ENCODE data around the gene SSTR3.
A peak's percentile ranks its signal among the peaks of the same experiment; 100 is the strongest.

SSTR3 gene

DNA sequence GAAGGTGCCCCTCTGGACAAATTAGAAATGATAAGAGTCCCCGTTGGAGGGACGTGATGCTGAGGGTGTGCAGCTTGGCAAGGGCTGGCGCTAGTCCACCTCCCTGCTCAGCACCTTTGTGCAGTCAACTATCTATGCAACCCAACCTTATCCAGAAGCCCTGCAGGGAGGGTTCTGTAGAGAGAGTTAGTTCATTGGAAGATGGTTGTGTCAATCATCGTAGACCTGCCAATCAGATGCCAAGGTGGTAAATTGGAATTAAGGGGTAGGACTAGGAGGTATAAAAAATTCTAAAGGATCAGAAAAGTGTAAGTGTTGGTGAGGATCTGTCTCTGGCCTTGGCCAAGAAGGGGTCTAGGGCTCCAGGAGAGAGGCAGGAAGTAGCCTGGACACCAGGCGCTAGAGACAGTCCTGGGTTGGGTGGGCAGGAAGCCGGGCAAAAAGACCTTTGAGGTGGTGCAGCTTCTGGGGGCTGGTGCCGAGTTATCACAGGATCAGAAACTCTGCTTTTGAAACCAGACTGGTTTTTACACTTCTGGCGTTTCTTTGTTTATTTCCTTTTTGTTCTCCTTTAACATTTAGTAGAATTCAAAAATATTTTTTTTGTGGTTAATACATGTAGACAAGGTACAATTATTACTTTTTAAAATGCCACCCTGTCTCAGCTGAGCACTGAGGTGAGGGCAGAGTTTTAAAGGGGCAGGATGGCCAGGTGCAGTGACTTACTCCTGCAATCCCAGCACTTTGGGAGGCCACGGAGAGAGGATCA, 25.9 kb downstream of the SSTR3 start:
- Histone ChIP-seq H4K20me1 (ENCODE audit: insufficient read depth, low read length) (no peaks in the 10 kb centered on the region), H3K27me3 (ENCODE audit: low read depth, low read length) (peaks cover 24% of the 10 kb centered on the region), H3K4me3 (ENCODE audit: low read length) (peak overlapping the region; percentile 57), H3K36me3 (replicated peaks; ENCODE audit: low read depth, low read length) (peaks cover 7% of the 10 kb centered on the region), H2AFZ (ENCODE audit: low read depth, low read length) (peak overlapping the region; percentile 5), H3K27ac (ENCODE audit: low read length) (no peak overlapping the region), H3K4me2 (ENCODE audit: low read length) (peak overlapping the region; percentile 62), H3K4me1 (ENCODE audit: low read length) (peaks cover 10% of the 10 kb centered on the region), H3K9me3 (ENCODE audit: insufficient read depth, low read length) (0 out of 2 replicates have a peak, but pooled peaks cover 4% of the 10 kb centered on the region), H3K79me2 (ENCODE audit: low read length) (no peaks in the 10 kb centered on the region), H3K9ac (ENCODE audit: low read length) (0 out of 2 replicates have a peak overlapping the region, but pooled peaks have one; percentile 12)
- no peak for TF ChIP-seq EZH2phosphoT487 (IDR thresholded peaks at IDR 0.05; ENCODE audit: low read depth)
- TF ChIP-seq, protein P1, sequence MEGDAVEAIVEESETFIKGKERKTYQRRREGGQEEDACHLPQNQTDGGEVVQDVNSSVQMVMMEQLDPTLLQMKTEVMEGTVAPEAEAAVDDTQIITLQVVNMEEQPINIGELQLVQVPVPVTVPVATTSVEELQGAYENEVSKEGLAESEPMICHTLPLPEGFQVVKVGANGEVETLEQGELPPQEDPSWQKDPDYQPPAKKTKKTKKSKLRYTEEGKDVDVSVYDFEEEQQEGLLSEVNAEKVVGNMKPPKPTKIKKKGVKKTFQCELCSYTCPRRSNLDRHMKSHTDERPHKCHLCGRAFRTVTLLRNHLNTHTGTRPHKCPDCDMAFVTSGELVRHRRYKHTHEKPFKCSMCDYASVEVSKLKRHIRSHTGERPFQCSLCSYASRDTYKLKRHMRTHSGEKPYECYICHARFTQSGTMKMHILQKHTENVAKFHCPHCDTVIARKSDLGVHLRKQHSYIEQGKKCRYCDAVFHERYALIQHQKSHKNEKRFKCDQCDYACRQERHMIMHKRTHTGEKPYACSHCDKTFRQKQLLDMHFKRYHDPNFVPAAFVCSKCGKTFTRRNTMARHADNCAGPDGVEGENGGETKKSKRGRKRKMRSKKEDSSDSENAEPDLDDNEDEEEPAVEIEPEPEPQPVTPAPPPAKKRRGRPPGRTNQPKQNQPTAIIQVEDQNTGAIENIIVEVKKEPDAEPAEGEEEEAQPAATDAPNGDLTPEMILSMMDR (IDR thresholded peaks at IDR 0.05; ENCODE audit: low read depth, low read length): no peak

DNA sequence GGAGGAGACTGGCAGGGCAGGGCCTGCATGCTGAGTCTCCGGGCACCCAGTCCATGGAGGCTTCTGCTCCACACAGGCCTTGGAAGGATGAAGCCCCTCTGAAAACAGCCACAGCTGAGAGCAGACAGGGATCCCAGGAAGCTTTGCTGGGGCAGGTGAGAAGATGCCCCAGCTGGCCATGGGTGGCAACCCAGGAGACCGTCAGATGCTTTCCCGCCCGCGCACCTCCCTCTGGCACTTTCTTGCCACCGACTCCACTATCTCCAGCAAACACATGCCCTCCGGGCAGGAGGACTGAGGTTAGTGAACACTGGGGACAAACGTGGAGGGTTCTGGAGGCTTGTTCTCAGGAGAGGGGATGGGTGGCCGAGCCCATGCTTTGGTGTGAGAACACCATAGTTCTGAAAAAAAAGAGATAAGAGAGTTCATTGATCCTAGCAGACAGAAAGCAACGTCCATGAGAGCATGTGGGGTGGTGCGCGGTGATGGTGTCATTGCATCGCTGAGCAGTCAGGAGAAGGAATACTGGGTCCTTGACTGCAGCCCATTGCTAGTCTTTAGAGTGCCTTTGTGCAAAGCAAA, 26.5 kb downstream of the SSTR3 start:
- Histone ChIP-seq H2AFZ (ENCODE audit: low read depth, low read length) (no peak overlapping the region), H3K4me2 (ENCODE audit: low read length) (peak overlapping the region; percentile 62), H3K27ac (ENCODE audit: low read length) (no peak overlapping the region)

DNA sequence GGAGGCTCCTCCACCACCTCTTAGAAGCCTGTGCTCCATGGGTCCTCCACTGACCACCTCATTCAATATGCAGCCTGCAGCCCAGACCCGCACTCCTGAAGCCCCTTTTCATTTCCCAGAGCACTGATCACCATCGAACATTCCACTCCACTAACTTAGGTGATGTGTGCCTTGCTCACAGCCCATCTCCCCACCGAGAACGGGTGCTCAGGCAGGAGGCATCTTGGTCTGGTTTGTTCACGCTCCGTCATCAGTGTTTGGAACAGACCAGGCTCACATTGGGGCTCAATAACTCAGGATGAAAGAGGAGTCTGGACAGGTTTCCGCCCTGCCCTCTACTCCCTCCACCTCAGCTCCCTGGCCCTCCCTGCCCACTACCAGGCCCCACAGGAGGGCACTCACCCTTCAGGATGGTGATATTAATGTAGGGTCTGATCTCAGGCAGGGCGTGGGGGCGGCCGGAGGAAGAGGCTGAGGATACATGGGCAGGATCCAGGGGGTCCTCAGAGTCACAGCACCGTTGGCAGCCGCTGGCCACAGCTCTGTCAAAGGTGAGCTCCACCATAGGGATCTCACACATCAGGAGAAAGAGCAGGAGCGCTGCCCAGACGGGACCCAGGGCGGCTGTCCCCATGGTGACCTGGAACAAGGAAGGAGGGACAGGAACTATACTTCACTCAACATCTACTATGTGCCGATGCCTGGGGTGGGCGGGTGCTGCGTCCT, 27.3 kb downstream of the SSTR3 start:
- Histone ChIP-seq H3K27ac (ENCODE audit: low read length) (no peak overlapping the region), H3K9ac (ENCODE audit: low read length) (no peak overlapping the region), H2AFZ (ENCODE audit: low read depth, low read length) (no peak overlapping the region), H3K9me3 (ENCODE audit: insufficient read depth, low read length) (no peaks in the 10 kb centered on the region), H3K4me2 (ENCODE audit: low read length) (no peak overlapping the region), H3K36me3 (replicated peaks; ENCODE audit: low read depth, low read length) (peaks cover 3% of the 10 kb centered on the region), H3K4me1 (ENCODE audit: low read length) (peaks cover 10% of the 10 kb centered on the region), H3K27me3 (ENCODE audit: low read depth, low read length) (peaks cover 24% of the 10 kb centered on the region), H3K79me2 (ENCODE audit: low read length) (no peaks in the 10 kb centered on the region), H4K20me1 (ENCODE audit: insufficient read depth, low read length) (no peaks in the 10 kb centered on the region), H3K4me3 (ENCODE audit: low read length) (no peak overlapping the region)
- no peak for TF ChIP-seq EZH2phosphoT487 (IDR thresholded peaks at IDR 0.05; ENCODE audit: low read depth)
- TF ChIP-seq, protein P1 (IDR thresholded peaks at IDR 0.05; ENCODE audit: low read depth, low read length): no peak

More for the DNA sequence above, 26.5 kb downstream of the SSTR3 start:
- H3K27me3 ChIP-seq (ENCODE audit: low read depth, low read length): peaks cover 24% of the 10 kb centered on the region
- TF ChIP-seq, protein P1 (IDR thresholded peaks at IDR 0.05; ENCODE audit: low read depth, low read length): no peak
- no peak for TF ChIP-seq EZH2phosphoT487 (IDR thresholded peaks at IDR 0.05; ENCODE audit: low read depth)
- H3K9ac ChIP-seq (ENCODE audit: low read length): no peak overlapping the region
- no peaks in the 10 kb centered on the region for H3K79me2 ChIP-seq (ENCODE audit: low read length)
- H3K9me3 ChIP-seq (ENCODE audit: insufficient read depth, low read length): 0 out of 2 replicates have a peak, but pooled peaks cover 1% of the 10 kb centered on the region
- H3K4me1 ChIP-seq (ENCODE audit: low read length): peaks cover 10% of the 10 kb centered on the region
- H4K20me1 ChIP-seq (ENCODE audit: insufficient read depth, low read length): no peaks in the 10 kb centered on the region
- peaks cover 7% of the 10 kb centered on the region for H3K36me3 ChIP-seq (replicated peaks; ENCODE audit: low read depth, low read length)
- peak overlapping the region; percentile 57; the same call in 1 of the 2 replicates for H3K4me3 ChIP-seq (ENCODE audit: low read length)

DNA sequence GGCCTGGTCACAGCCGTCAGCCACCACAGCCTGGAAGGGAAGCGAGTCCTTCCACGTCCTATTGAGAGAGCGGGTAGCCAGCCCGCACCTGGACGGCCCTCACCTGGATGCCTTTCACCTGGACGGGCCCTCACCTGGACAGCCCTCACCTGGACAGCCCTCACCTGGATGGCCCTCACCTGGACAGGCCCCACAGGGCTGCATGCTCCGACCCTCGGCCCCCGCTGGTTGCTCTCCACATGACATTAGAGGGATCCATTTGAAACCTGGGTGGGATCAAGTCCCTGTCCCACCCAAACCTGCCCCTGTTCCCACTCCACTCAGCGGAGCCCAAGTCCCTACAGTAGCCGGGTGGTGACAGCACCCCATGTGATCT, 27.9 kb downstream of the SSTR3 start:
- peaks cover 10% of the 10 kb centered on the region for H3K4me1 ChIP-seq (ENCODE audit: low read length)
- no peaks in the 10 kb centered on the region for H4K20me1 ChIP-seq (ENCODE audit: insufficient read depth, low read length)
- no peak for TF ChIP-seq EZH2phosphoT487 (IDR thresholded peaks at IDR 0.05; ENCODE audit: low read depth)
- H3K79me2 ChIP-seq (ENCODE audit: low read length): no peaks in the 10 kb centered on the region
- peaks cover 24% of the 10 kb centered on the region for H3K27me3 ChIP-seq (ENCODE audit: low read depth, low read length)
- H3K9ac ChIP-seq (ENCODE audit: low read length): no peak overlapping the region
- no peak overlapping the region for H3K27ac ChIP-seq (ENCODE audit: low read length)
- H3K4me3 ChIP-seq (ENCODE audit: low read length): no peak overlapping the region
- no peaks in the 10 kb centered on the region for H3K36me3 ChIP-seq (replicated peaks; ENCODE audit: low read depth, low read length)
- H2AFZ ChIP-seq (ENCODE audit: low read depth, low read length): no peak overlapping the region
- no peaks in the 10 kb centered on the region for H3K9me3 ChIP-seq (ENCODE audit: insufficient read depth, low read length)
- H3K4me2 ChIP-seq (ENCODE audit: low read length): no peak overlapping the region

Measured in OCI-LY3 (cell line).